Epithelial cell of esophagus (primary cell): ENCODE data around the gene TRIO.

Experiments
- DNase-seq: peaks from one replicate; pipeline ENCODE4 v3.0.0; 2010; ENCODE audit warnings: low read depth
- H3K4me3 ChIP-seq: 2 replicates; pipeline ENCODE4 v1.5.1; 2011; ENCODE audit warnings: mild to moderate bottlenecking, low read length, control low read depth
- CTCF ChIP-seq: IDR thresholded peaks from 2 replicates; pipeline ENCODE4 v1.5.1; 2011; ENCODE audit warnings: low read depth, mild to moderate bottlenecking, low read length, control low read depth, inconsistent platforms; ENCODE audit not compliant: insufficient read depth; ENCODE audit errors: missing control alignments

Gene TRIO

DNA sequence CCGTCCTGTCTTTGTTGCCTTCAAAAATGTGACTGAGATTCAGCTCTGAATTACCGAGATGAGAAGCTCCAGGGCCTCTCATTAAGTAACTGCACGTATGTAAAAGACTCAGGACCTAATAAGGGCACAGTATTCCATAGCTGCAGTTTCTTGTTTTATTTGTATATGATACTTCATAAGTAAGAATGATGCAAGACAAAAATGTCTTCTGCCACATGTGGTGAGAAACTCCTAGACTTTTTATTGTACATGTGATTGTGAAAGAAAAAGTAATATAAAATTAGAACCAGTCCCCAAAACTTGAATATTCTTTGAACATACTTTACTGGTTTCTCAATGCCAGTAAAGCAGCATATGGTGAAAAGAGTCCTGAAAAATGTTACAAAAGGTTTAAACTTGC, 328.4 kb downstream of the TRIO start:
- H3K4me3 ChIP-seq = no peak overlapping the region
- DNase-seq = no peak
- no peak for TF ChIP-seq CTCF

DNA sequence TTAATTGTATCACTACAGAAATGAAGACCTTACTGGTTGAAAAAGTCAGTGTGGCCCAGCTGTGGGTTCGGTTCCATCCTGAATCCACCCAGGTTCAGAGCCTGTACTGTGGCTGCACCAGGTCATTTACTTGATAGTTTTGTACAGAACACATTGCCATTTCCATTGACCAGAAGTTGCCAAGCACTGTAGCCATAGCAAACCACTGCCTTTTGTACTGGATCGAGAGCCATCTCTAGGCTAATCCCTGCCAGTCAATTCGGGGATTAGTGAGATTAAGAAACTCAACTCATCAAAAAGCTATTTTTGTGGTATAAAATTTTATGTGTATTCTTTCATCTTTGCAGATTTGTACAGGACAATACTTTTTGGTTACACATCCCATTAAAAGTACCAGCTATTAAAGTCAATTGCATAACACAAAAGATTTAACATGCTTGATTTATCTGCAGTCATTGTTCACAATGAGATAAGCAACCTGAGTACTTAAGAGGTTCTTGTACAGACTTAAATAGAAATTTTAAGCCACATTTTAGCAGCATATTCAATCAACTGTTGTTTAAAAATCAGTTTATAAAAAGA, 329.9 kb downstream of the TRIO start:
- no peak overlapping the region for H3K4me3 ChIP-seq
- DNase-seq = no peak
- no peak for TF ChIP-seq CTCF

DNA sequence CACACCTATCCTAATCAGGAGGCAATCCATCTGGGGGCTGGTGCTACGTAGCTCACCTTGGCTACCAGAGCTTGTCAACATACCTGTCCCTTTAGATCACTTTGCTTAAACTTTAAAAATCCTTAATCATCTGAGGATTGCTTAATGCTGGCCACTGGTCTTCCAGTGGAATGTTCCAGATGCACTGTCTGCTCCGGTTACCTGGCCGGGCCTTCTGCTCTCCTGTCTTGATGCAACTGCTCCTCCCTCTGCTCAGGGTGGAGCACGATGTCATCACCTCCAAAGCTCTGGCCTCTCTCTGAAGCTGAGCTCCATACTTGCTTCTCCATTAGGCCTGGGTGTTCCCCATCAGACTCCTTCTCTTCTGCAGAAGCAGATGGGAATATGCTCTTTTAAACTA, 331.9 kb downstream of the TRIO start:
- DNase-seq = peak; percentile 95
- no peak overlapping the region for H3K4me3 ChIP-seq
- no peak for TF ChIP-seq CTCF

GRCh38 chr5:14476786-14477435, 333.8 kb downstream of the TRIO start:
- TF ChIP-seq CTCF = no peak
- DNase-seq = peak; percentile 88
- H3K4me3 ChIP-seq = no peak overlapping the region

GRCh38 chr5:14479143-14479696, 336.1 kb downstream of the TRIO start:
- no peak for TF ChIP-seq CTCF
- H3K4me3 ChIP-seq = no peak overlapping the region
- no peak for DNase-seq

DNA sequence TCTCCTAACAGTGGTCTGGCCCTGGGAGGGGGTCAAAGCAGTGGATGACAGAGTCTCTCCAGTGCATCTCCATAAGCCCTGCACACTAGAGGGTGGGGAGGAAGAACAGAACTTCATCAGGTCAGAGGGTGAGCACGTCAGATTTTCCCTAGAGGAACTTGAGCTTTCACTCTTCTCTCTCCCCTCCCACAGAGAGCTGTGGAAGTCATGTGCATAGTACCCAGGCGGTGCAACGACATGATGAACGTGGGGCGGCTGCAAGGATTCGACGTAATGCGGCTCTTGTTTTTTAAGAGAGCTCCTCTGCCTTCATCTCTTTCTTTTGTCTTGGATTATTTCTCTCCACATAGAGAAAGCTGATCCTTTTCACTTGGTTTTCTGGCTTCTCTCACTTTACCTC, 338.2 kb downstream of the TRIO start:
- H3K4me3 ChIP-seq = no peak overlapping the region
- DNase-seq = no peak
- no peak for TF ChIP-seq CTCF

DNA sequence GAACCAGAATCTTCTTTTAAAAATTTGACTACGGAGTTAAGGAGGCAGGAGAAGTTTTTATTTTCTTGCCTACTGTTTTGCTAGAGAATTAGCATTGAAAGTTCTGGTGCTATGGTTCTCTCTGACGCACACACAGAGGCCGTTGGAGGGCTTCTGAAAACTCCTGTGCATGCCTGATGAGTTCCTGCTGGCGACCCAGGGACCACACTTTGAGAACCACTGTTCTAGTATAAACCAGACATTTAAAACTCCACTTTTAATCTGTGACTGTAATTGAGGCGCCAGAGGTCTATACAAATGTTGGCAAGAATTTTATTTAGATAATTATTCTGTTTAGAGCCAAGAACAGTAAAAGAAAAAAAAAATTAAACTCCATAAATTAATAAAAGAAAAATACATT, 338.9 kb downstream of the TRIO start:
- no peak overlapping the region for H3K4me3 ChIP-seq
- no peak for TF ChIP-seq CTCF
- DNase-seq = no peak
